ENCODE results near the gene IRF1.
"Not testable (repeated sequence)": the region's sequence is repeated elsewhere in the genome, so short reads cannot be mapped to it uniquely, and the experiment has no call there.

The IRF1 gene

DNA sequence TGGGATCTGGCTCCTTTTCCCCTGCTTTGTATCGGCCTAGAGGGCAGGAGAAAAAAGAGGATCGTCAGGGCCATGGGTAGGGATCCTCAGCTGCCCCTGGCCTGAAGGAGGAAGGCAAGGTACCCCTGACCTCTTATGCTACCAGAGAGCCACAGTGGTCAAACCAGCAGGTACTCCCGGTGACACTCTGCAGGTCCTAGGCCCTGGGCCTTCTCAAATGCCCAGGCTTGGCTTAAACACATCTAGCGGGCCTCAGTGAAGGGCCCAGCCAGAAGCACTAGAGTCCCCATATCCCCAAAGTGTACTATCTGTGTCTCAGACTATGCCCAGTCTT lies 3.5 kb downstream of the IRF1 start:
- no peak for DNase-seq (ENCODE audit: low read depth in 3 of 3)

DNA sequence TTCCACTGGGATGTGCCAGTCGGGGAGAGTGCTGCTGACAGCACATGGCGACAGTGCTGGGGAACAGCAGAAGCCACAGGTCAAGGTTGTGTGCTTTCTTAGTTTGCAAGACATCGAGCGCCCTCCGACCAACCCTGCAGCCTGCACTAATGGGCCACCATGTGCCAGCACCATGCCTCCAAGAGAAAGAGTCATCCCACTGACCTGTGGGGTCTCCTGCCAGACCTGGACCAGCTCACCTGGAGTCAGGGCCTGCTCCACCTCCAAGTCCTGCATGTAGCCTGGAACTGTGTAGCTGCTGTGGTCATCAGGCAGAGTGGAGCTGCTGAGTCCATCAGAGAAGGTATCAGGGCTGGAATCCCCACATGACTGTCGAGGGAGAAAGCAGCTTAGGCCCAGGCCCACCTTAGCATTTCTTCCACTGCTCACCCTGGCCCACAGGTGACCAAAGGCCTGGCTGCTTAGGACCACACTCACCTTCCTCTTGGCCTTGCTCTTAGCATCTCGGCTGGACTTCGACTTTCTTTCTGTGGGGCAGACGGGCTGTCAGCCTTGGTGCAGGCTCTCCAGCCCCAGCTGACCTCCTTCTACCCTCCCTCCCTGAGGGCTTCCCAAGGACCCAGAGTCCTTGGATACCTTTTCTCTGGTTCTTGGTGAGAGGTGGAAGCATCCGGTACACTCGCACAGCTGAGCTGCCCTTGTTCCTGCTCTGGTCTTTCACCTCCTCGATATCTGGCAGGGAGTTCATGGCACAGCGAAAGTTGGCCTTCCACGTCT lies 4.1 kb downstream of the IRF1 start:
- no peak for DNase-seq (ENCODE audit: low read depth in 3 of 3)

DNA sequence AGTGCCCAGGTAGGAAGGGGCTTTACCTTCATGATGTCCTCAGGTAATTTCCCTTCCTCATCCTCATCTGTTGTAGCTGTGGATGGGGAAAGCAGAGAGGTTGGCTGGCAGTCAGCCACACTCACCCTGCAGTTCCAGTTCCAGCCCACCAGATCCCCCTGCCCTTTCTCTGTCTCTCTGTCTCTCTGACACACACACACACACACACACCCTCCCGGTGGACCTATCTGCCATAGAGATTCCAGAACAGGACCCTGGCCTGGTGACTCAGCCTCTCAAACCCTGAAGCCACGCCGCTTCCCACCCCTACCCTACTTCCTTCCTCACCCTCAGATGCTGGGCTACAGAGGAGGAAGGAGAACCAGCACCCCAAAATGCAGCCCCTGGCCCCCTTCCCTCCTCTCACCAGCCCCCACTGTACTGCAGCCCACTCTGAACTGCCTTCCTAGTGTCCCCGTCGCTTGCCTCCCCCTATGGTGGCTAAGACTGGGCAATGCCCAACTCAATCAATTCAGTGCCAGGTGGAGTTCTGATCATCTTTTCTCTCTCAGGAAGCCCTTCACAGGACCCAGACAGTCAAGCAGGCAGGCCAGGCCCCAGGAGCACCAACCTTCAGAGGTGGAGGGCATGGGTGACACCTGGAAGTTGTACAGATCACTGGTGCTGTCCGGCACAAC lies 4.8 kb downstream of the IRF1 start:
- no peak for DNase-seq (ENCODE audit: low read depth in 3 of 3)

DNA sequence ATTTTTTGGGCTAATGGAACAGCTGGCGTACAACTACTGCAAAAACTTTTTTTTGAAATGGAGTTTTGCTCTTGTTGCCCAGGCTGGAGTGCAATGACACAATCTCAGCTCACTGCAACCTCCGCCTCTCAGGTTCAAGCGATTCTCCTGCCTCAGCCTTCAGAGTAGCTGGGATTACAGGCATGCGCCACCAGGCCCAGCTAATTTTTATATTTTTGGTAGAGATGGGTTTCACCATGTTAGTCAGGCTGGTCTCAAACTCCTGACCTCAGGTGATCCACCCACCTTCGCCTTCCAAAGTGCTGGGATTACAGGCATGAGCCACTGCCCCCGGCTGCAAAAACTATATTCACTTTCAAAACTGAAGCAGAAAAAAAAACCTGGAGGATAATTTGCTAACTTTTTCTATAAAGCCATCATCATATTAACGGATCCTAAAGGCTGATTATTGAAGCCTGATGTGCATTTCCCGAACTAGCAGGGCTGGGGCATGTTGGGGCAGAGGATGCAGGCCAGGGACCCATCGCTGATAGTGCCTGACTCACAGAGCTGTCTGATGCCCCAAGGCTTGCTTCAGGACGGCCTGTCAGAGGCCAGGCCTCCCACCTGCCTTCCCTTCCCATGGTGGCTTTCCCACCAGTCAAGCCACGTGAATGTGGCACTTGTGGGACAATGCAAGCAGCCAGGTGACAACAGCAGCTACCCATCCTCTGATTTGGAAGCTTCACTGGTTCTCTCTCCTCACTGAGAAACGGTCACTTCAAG lies 5.5 kb downstream of the IRF1 start:
- not testable (repeated sequence) for DNase-seq (ENCODE audit: low read depth in 3 of 3)

DNA sequence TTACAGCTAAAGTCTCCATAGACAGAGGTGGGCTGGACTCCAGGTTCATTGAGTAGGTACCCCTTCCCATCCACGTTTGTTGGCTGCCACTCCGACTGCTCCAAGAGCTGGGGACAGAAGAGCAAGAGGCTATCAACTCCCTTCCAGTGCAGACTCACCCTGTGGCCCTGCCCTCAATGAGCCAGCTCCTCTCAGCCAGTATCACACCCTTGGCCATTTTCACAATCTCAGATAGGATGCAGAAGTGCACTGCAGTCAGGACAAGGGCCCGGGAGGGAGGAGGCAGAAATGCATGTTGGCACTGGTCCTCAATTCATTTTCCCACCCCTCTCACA lies 6.2 kb downstream of the IRF1 start:
- DNase-seq (ENCODE audit: low read depth in 3 of 3) = no peak

DNA sequence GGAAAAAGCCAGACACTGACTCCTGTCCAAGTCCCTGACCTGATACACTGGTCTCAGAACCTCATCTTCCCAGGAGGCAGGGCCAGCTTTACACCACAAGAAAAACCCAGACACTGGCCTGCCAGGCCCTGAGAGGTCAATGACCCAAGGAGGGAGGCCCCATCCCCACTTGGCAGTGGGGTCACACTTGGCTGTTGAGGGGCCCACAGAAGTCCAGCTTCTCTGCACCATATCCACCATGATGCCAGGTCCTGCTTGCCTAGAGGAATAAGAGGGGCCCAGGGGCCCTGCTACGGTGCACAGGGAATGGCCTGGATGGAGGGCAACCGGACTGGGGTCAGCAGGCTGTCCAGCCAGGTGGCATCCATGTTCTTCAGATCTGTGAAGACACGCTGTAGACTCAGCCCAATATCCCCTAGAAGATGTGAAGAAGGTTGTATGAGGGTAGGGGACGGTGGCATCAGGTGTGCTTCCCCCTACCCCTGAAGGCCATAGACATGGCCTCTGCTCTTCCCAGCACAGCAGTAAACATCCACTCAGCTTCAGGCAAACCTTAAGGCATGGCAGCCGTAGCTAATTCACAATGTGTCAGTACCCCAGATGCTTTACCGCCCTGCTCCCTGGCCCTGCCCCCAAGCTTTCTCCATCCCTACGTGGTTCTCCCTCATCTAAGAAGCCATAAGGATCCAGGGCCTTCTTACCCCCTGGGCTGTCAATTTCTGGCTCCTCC lies 6.7 kb downstream of the IRF1 start:
- no peak for DNase-seq (ENCODE audit: low read depth in 3 of 3)

DNA sequence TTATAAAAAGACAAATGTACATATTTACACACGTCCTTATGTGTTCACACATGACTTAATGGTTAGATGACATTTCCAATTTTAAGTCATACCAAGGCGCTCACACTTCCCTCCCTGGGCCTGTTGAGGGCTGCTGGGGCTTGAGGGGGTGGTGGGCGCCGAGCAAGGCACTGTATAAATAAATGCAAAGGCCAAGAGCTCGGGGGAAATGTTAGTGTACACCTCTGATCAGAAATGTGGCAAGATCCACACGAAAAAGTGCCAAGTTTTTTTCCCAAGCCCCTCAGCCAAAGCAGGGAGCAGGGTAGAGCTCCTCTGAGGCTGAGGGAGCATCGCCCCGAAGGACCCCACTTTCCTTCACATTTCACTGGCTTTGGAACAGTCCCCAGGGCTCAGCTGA lies 7.5 kb downstream of the IRF1 start:
- no peak for DNase-seq (ENCODE audit: low read depth in 3 of 3)

DNA sequence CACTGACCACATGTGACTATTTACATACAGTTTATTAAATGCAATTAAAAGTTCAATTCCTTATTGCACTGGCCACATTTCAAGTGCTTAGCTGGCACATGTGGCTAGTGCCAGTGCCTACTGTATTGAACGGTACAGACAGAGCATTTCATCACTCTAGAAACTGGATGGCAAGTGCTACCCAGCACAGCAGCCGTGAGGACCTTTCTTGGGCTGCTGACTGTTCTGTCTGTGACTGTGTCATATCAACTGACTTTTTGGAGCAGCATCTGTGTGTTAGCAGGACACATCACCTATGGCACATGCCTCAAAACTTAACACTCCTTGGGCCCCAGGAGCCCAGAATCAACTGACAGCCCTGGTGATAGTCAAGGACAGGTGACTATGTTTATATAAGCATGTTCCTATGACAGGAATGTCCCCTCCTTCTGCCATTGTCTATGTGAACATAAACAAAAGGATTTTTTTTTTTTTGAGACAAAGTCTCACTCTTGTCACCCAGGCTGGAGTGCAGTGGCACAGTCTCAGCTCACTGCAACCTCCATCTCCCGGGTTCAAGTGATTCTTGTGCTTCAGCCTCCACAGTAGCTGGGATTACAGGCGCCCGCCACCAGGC lies 8.9 kb downstream of the IRF1 start:
- DNase-seq (ENCODE audit: low read depth in 3 of 3) = no peak

DNA sequence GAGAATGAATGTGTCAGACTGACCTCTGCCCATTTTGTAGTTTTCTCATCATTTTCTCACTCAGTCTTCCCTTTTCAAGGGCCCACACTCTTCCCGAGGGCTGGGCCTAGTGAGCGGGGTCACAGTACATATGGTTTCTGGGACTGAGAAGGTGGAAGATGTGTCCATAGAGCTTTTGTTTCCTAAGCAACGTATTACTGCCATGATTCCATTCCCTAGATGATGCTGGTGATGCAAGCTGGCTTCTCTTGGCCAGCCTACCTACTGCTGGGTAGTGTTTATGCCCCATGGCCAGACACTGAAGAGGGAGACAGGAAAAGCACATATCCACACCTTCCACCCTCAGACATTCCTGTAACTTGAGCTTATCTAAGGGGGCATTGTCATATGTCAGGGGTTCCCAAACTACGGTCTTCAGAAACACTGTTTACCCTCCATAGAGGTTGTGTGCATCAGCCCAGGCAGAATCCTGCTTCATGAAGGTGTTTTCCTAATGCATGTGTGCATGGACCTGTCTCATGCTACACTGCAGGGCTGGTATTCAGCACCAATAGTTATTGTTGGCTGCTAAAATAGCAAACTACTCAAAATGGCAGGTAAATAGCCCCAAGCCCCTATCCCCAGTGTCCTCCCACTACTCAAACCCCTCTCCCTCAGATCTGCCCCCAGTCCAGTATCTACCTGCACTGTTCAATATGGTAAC lies 9.5 kb downstream of the IRF1 start:
- DNase-seq (ENCODE audit: low read depth in 3 of 3) = no peak

DNA sequence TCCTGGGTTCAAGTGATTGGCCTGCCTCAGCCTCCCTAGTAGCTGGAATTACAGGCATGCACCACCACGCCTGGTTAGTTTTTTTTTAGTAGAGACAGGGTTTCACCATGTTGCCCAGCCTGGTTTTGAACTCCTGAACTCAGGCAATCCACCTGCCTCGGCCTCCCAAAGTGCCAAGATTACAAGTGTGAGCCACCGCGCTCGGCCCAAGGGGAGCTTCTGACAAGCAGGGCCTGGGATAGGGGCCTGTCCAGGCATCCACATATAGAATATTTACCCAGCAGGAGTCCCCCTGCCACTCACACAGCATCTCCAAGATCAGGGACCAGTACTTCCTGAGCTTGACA lies 10.1 kb downstream of the IRF1 start:
- DNase-seq (ENCODE audit: low read depth in 3 of 3) = no peak

DNA sequence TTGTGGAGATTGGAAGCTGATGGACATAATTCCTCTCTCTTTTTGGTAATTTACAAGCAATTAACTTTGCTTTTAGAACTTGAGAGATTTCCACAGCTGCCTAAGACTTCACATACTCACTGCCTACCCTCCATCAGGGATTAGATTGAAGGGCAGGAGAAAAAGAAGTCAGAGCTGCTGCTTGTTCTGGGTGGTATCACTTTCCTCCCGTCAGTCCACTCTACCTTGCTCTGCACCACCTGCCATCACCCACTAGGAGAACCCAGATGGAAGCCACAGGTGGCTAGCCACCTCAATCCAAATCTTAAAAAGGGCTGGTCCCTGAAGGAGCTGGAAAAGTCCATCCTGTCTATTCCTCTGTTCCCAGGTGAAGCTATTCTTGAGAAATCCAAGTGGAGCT lies 10.5 kb downstream of the IRF1 start:
- no peak for DNase-seq (ENCODE audit: low read depth in 3 of 3)

DNA sequence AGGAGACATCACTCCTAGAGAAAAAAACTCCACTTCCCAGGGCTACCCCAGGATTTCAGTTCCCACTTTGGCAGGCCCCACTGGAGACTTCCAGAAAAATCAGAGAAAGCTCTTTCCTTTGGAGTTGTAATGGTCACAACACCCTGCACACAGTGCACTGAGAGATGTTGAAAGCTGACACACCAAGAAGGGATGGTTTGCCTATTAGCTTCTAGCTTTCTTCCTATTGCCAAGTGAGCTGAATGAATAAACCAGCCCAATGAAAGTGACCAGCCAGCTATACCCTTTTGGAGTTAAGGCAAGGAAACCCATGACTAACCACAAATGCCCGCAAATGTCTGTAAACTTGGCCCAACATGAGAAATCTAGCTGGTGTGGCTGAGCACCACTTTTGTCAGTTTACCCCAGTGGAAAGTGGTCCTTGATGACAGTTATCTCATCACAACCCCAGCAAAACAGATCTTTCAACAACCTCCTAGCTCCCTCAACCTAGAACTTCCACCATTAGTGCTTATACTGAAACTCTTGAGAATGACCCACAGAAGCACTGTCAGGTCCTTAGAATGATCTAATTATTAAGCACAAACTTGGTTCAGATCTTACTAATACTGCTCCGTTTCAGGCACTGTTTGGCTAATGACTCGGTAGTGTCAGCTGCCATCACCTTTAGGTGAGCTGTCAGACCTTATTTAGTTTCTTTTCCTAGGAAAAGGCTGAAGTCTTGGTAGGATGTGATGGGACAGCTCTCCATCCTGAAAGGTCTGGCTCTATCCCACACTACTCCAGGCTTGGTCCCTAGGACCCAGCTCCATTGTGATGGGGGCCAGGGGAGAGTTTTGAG lies 11.2 kb downstream of the IRF1 start:
- no peak for DNase-seq (ENCODE audit: low read depth in 3 of 3)

DNA sequence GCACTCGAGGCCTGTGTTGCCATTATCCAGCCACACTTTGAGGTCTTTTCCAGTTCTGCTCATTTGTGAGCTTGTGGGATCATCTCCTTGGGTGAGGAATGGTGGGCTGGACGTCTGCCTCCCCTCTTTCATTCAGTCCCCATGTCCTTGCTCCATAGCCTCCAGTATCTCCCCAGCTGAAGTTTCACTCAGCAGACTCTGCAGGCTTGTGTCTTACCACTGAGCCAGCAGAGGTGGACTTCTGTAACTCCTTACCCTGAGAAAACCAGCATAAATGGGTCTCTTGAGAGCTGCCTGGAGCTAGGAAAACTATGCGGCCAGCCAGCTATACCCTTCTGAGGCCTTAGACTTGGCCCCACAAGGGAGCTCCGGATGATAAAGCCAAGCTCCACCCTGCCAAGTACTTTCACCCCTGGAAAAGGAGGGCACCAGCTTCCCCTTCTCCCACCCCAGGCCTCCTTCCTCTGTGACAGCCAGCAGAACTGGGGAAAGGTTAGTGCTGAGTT lies 12.2 kb downstream of the IRF1 start:
- DNase-seq (ENCODE audit: low read depth in 3 of 3) = no peak

DNA sequence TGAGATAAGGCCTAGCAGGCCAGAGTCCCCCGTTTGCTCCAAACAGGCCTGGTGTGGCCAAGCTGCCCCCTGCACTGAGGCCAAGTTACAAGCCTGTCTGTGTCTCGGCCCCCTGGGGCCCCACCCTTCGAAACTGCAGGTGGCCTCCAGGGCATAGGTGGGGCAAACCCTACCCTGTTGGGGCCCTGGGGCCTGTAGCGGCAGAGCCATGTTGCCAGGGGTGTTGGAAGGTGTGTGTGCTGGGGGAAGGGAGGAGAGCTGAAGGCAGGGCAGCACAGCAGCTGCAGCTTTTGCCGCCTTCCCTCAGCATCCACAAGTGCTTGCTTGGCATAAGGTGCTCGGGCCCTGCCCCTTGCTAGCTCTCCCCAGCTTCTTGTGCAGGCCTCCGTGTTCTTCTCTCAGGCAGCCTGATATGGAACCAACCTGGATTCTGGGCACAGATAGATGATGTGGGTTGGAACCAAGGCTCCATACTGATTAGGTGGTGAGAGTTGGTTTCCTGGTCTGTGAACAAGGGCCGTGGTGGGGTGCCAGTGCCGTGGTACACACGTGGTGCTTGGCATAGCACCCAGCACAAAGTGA lies 12.7 kb downstream of the IRF1 start:
- DNase-seq (ENCODE audit: low read depth in 3 of 3) = no peak

DNA sequence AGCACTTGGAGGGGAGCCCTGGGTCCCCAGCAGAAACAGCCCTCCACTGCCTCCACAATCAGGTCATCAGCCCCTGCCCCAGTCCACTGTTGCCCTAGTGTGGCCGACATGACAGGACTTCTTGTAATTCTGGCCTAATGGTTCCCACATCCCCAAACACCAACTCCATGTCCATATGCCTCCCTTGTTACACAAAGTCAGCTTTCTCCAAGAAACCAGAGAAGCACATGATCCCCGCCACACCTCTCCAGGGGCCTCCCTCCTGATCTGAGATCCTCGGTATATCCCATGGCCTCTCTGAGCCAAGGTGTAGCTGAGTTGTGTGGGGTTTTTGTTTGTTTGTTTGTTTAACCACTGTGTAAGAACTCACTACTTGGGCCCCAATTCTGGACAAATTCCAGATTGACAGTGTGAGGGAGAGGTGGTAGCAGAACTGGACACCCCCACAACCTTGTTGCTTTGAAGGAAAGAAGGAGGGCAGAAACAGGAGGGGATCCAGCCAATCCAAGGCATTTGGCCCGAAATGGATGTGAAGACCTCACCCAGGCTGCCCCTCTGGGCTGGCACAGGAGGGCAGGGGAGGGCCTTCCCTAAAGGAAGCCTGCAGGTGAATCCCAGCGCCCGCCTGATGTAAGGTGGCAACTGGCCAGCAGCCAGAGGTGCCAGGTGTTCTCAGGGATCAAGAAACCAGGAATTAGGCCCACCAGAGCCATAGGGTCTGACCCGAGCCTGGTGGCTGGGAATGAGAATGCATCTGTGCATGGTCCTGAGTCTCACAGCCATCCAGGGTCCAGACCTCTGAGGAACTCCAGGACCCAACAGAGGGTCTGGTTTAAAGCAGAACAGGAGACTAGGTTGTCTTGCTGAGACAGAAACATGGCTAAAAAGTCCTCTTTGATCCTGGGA lies 13.4 kb downstream of the IRF1 start:
- DNase-seq (ENCODE audit: low read depth in 3 of 3) = no peak

DNA sequence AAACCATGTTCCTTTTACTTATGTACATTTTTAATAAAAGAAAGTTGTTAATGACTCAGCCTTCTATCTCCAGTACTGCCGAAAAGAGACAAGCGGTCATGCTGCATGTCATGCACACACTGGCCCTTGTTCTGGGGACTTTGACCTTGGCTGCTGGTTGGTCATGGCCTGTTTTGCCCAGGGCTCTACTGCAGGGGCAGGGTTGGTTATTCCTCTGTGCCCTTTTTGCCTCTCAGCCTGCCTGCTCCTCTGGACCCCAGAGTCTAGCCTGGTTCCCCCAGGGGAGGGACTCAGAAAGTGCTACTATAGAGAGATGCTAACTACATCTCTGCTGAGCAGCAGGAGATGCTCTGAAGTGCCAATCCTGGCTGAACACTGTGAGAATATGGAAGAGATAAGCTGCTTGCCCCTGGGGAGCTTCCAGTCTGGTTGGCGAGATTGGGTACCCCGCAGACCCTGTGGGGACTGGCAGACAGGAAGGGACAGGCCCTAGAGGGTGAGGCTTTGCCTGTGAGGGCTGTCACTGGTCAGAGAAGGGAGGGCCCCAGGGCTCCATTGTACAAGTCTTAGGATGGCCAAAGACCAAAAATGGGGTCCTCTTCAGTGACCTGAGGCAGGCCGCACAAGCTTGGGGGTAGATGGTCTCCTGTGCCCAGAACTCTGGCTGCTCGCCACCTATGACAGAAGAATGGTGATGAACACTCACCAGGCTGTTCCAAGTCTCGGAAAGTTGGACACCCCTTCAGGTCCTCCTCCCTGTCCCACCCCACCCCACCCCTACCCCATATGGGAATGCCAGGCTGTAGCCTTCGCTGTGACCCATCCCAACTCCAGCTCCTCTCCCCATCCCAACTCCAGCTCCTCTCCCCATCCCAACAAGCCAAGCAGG lies 14.3 kb downstream of the IRF1 start:
- DNase-seq (ENCODE audit: low read depth in 3 of 3) = no peak

DNA sequence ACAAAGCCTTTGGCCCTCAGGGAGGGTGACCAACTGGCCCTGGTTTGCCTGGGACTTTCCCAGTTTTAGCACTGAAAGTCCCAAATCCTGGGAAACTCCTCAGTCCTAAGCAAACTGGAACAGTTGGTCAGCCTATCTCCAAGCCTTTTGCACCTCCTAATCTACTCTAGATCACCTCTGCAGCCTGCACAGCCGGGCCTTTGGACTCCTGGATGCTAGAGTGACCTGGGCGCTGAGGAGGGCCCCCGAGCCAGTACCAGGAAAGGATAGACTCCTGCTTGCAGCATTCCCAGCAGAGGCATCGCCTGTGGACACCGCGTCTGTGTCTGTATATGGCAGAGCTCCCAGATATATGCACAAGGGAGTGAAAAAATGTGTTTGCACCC lies 15.1 kb downstream of the IRF1 start:
- no peak for DNase-seq (ENCODE audit: low read depth in 3 of 3)
